Measurements from ENCODE around the gene HMBS.
A peak's percentile ranks its signal among the peaks of the same experiment; 100 is the strongest.
"Not testable (repeated sequence)": the region's sequence is repeated elsewhere in the genome, so short reads cannot be mapped to it uniquely, and the experiment has no call there.

The HMBS gene

DNA sequence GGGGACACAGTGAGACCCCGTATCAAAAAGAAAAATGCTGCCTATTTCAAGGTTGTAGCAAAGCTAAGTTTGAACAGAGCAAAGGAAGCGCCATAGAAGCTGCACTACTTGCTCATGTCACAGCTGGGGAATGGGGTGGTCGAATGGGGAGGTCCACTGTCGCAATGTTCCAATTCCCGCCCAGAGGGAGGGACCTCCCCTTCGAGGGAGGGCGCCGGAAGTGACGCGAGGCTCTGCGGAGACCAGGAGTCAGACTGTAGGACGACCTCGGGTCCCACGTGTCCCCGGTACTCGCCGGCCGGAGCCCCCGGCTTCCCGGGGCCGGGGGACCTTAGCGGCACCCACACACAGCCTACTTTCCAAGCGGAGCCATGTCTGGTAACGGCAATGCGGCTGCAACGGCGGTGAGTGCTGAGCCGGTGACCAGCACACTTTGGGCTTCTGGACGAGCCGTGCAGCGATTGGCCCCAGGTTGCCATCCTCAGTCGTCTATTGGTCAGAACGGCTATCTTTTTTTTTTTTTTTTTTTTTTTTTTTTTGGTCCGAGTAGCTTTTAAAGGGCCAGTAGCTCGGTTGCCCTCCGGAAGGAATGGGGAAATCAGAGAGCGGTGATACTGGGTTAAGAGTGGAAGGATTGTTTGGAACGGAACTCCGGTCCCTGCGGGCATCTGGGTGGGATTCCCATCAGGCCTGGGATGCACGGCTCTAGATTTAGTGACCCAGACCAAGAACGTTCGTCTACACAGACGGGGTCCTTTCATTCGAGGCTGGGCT lies at the start of gene HMBS:
TSS of gene HMBS (plus strand) at position 219 of the 774 bp plus-strand sequence. CDS start at position 372, 153 bp downstream.
- peak; percentile 84 for DNase-seq (ENCODE audit: extremely low read depth, low read depth)
- TF ChIP-seq, protein P1, sequence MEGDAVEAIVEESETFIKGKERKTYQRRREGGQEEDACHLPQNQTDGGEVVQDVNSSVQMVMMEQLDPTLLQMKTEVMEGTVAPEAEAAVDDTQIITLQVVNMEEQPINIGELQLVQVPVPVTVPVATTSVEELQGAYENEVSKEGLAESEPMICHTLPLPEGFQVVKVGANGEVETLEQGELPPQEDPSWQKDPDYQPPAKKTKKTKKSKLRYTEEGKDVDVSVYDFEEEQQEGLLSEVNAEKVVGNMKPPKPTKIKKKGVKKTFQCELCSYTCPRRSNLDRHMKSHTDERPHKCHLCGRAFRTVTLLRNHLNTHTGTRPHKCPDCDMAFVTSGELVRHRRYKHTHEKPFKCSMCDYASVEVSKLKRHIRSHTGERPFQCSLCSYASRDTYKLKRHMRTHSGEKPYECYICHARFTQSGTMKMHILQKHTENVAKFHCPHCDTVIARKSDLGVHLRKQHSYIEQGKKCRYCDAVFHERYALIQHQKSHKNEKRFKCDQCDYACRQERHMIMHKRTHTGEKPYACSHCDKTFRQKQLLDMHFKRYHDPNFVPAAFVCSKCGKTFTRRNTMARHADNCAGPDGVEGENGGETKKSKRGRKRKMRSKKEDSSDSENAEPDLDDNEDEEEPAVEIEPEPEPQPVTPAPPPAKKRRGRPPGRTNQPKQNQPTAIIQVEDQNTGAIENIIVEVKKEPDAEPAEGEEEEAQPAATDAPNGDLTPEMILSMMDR (IDR thresholded peaks at IDR 0.05; ENCODE audit: low read depth, low read length, missing control alignments), result no peak
- H3K4me3 ChIP-seq (replicated peaks; ENCODE audit: low read depth, low read length), result peak within 1 kb of the TSS; percentile 73

DNA sequence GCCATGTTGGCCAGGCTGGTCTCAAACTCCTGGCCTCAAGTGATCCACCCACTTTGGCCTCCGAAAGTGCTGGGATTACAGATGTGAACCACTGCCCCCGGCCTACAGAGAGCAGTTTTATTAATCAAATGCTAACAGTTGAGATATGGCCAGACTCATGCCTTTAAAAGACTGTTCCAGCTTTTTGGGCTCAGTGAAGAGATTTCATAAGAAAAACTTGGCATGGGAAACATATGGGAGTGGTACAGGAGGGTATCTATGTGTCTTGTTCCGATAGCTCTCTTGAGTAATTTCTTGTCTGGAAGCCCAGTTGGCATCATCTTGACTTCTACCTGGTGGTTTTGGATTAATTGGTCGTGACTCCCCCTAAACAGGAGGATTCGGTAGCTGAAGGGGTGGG lies 45.8 kb upstream of the HMBS start:
- no peak overlapping the region for H3K4me3 ChIP-seq (replicated peaks; ENCODE audit: low read depth, low read length)
- no peak for DNase-seq (ENCODE audit: extremely low read depth, low read depth)
- TF ChIP-seq, protein P1 (IDR thresholded peaks at IDR 0.05; ENCODE audit: low read depth, low read length, missing control alignments), result no peak

DNA sequence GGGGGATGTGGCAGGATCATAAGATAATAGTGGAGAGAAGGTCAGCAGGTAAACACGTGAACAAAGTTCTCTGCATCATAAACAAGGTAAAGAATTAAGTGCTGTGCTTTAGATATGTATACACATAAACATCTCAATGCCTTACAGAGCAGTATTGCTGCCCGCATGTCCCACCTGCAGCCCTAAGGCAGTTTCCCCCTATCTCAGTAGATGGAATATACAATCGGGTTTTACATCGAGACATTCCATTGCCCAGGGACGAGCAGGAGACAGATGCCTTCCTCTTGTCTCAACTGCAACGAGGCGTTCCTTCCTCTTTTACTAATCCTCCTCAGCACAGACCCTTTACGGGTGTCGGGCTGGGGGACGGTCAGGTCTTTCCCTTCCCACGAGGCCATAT lies 45.2 kb upstream of the HMBS start:
- not testable (repeated sequence) for H3K4me3 ChIP-seq (replicated peaks; ENCODE audit: low read depth, low read length); DNase-seq (ENCODE audit: extremely low read depth, low read depth)

- DNase-seq (ENCODE audit: extremely low read depth, low read depth), result no peak
- TF ChIP-seq, protein P1 (IDR thresholded peaks at IDR 0.05; ENCODE audit: low read depth, low read length, missing control alignments), result no peak
- no peak overlapping the region for H3K4me3 ChIP-seq (replicated peaks; ENCODE audit: low read depth, low read length)
Observed at GRCh38 chr11:119041821-119042514, 42.7 kb upstream of the HMBS start.

DNA sequence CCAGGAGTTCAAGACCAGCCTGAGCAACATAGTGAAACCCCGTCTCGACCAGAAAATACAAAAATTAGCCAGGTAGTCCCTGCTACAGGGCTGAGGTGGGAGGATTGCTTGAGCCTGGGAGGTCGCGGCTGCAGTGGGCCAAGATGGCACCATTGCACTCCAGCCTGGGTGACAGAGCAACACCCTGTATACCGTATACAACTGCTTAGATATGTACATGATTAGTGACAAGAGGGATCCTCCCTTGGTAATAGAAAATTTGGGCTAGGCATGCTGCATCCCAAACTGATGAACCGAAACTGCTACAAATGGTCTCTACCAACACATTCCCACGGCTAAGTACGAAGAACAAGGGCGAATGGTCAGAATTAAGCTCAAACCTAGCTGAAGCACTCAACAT lies 41.8 kb upstream of the HMBS start:
- TF ChIP-seq, protein P1 (IDR thresholded peaks at IDR 0.05; ENCODE audit: low read depth, low read length, missing control alignments), result no peak
- no peak overlapping the region for H3K4me3 ChIP-seq (replicated peaks; ENCODE audit: low read depth, low read length)
- no peak for DNase-seq (ENCODE audit: extremely low read depth, low read depth)

GRCh38 chr11:119044708-119045107 lies 40.0 kb upstream of the HMBS start:
- TF ChIP-seq, protein P1 (IDR thresholded peaks at IDR 0.05; ENCODE audit: low read depth, low read length, missing control alignments), result peak; percentile 25
- DNase-seq (ENCODE audit: extremely low read depth, low read depth), result no peak
- no peak overlapping the region for H3K4me3 ChIP-seq (replicated peaks; ENCODE audit: low read depth, low read length)

GRCh38 chr11:119046489-119046888 lies 38.2 kb upstream of the HMBS start:
- TF ChIP-seq, protein P1 (IDR thresholded peaks at IDR 0.05; ENCODE audit: low read depth, low read length, missing control alignments), result no peak
- H3K4me3 ChIP-seq (replicated peaks; ENCODE audit: low read depth, low read length), result no peak overlapping the region
- no peak for DNase-seq (ENCODE audit: extremely low read depth, low read depth)

All from HFF-Myc (cell line).